OCI-LY1 (cell line): ENCODE measurements around the gene PRLR.

Experiments used
- H2AFZ ChIP-seq: fragments of 200-600 bp; sonication (generic), shearing (Covaris generic); 2 replicates; pipeline ENCODE4 v1.6.0; 2014; ENCODE audit warnings: antibody characterized with exemption, mild to moderate bottlenecking, low read length
- H3F3A ChIP-seq: fragments of 200-600 bp; sonication (generic), shearing (Covaris generic); 2 replicates; pipeline ENCODE4 v1.6.0; 2014; ENCODE audit warnings: mild to moderate bottlenecking, antibody characterized with exemption, low read length, moderate library complexity; ENCODE audit not compliant: insufficient read depth
- H3K27ac ChIP-seq: fragments of 200-600 bp; sonication (generic); 2 replicates; pipeline ENCODE4 v1.5.1; 2014; ENCODE audit warnings: low read length, mixed run types, mild to moderate bottlenecking, low read depth; ENCODE audit not compliant: poor library complexity, severe bottlenecking
- H3K27me3 ChIP-seq: fragments of 200-600 bp; sonication (generic); 2 replicates; pipeline ENCODE4 v1.6.0; 2014; ENCODE audit warnings: antibody characterized with exemption, mild to moderate bottlenecking, low read length, moderate library complexity; ENCODE audit not compliant: insufficient read depth
- H3K36me3 ChIP-seq: fragments of 200-600 bp; sonication (generic); 2 replicates; pipeline ENCODE4 v1.6.1; 2014; ENCODE audit warnings: mild to moderate bottlenecking, antibody characterized with exemption, low read length, moderate library complexity, mixed read lengths; ENCODE audit not compliant: insufficient read depth
- H3K4me1 ChIP-seq: fragments of 200-600 bp; sonication (generic); 2 replicates; pipeline ENCODE4 v1.5.1; 2014; ENCODE audit warnings: mild to moderate bottlenecking, low read length, moderate library complexity; ENCODE audit not compliant: insufficient read depth, severe bottlenecking
- H3K4me2 ChIP-seq: fragments of 200-600 bp; sonication (generic), shearing (Covaris generic); 2 replicates; pipeline ENCODE4 v1.6.1; 2014; ENCODE audit warnings: low read length
- H3K4me3 ChIP-seq: fragments of 200-600 bp; sonication (generic); 2 replicates; pipeline ENCODE4 v1.5.1; 2014; ENCODE audit warnings: low read length, low read depth, mild to moderate bottlenecking, mixed read lengths; ENCODE audit not compliant: poor library complexity, severe bottlenecking
- H3K79me2 ChIP-seq: fragments of 200-600 bp; shearing (Covaris generic); 2 replicates; pipeline ENCODE4 v1.6.1; 2016; ENCODE audit warnings: mixed run types, low read length, mixed read lengths; ENCODE audit not compliant: insufficient read depth
- H3K9ac ChIP-seq: fragments of 200-600 bp; sonication (generic), shearing (Covaris generic); 2 replicates; pipeline ENCODE4 v1.6.1; 2014; ENCODE audit warnings: mild to moderate bottlenecking, low read length, mixed read lengths
- H3K9me2 ChIP-seq: fragments of 200-600 bp; sonication (generic), shearing (Covaris generic); 2 replicates; pipeline ENCODE4 v1.6.1; 2014; ENCODE audit warnings: low read depth, mild to moderate bottlenecking, low read length, mixed read lengths
- H3K9me3 ChIP-seq: fragments of 200-600 bp; shearing (Covaris generic); 2 replicates; pipeline ENCODE4 v1.6.1; 2014; ENCODE audit warnings: low read length, mixed read lengths
- H4K20me1 ChIP-seq: fragments of 200-600 bp; sonication (generic), shearing (Covaris generic); 2 replicates; pipeline ENCODE4 v1.6.0; 2016; ENCODE audit warnings: mild to moderate bottlenecking, low read length; ENCODE audit not compliant: insufficient read depth
- EZH2 ChIP-seq: fragments of 200-600 bp; sonication (generic), shearing (Covaris generic); IDR thresholded peaks from 2 replicates; pipeline ENCODE4 v1.8.0; 2017; ENCODE audit warnings: borderline replicate concordance, mixed run types, mild to moderate bottlenecking, antibody characterized with exemption, low read length, moderate library complexity, mixed read lengths
- TF ChIP-seq, protein P1 (sequence below): fragments of 200-600 bp; sonication (generic), shearing (Covaris generic); IDR thresholded peaks from 2 replicates; pipeline ENCODE4 v1.5.1; 2017; ENCODE audit warnings: mild to moderate bottlenecking, antibody characterized with exemption, low read length, moderate library complexity, mixed read lengths

PRLR gene

DNA sequence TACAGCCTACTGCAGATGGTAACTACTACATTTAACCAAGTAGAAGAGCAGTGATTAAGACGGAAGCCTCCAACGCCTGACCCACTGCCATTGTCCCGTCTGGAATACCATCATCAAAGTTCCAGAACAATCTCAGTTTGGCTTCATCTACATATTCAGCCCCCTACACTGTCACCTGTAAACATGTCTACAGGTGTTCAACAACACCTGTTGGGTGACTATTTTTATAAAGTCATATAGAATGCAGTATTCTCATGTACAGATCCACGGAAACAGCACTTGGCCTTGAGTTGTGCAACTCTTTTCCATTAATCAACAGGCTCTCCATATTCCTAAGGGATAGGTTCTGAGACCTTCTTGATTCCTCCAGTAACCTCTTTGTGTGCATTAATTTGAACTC lies 129.3 kb downstream of the PRLR start:
- no peak overlapping the region for H3K4me2 ChIP-seq

DNA sequence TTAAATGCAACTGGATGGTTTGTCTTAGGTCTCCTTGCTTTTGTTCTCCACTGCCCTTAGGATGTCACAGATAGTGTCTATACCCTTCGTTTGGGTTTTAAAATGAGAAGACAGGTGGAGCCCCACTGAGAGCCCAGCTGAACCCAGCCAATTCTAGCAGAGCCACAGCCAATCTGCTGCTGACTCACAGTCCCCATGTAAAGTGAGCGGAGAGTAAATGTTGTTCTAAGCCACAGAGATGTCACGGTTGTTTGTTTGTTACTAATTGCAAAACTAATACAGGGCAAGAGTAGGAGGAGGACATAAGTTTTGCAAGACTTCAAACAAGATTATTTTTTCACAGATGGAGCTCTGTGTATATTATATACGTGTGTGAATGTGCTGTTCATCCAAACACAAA lies 132.1 kb downstream of the PRLR start:
- no peaks in the 10 kb centered on the region for H3K4me1 ChIP-seq
- no peaks in the 10 kb centered on the region for H3K36me3 ChIP-seq
- no peak overlapping the region for H2AFZ ChIP-seq
- no peak overlapping the region for H3K4me3 ChIP-seq
- H3K27ac ChIP-seq, result no peak overlapping the region
- TF ChIP-seq, protein P1, sequence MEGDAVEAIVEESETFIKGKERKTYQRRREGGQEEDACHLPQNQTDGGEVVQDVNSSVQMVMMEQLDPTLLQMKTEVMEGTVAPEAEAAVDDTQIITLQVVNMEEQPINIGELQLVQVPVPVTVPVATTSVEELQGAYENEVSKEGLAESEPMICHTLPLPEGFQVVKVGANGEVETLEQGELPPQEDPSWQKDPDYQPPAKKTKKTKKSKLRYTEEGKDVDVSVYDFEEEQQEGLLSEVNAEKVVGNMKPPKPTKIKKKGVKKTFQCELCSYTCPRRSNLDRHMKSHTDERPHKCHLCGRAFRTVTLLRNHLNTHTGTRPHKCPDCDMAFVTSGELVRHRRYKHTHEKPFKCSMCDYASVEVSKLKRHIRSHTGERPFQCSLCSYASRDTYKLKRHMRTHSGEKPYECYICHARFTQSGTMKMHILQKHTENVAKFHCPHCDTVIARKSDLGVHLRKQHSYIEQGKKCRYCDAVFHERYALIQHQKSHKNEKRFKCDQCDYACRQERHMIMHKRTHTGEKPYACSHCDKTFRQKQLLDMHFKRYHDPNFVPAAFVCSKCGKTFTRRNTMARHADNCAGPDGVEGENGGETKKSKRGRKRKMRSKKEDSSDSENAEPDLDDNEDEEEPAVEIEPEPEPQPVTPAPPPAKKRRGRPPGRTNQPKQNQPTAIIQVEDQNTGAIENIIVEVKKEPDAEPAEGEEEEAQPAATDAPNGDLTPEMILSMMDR, result no peak
- TF ChIP-seq EZH2, result no peak
- H4K20me1 ChIP-seq, result no peaks in the 10 kb centered on the region
- H3K9me3 ChIP-seq, result no peaks in the 10 kb centered on the region
- H3K9me2 ChIP-seq, result no peaks in the 10 kb centered on the region
- no peak overlapping the region for H3K9ac ChIP-seq
- no peak overlapping the region for H3K4me2 ChIP-seq
- no peaks in the 10 kb centered on the region for H3K27me3 ChIP-seq
- H3K79me2 ChIP-seq, result no peaks in the 10 kb centered on the region
- no peaks in the 10 kb centered on the region for H3F3A ChIP-seq

More for the DNA sequence above, 129.3 kb downstream of the PRLR start:
- Histone ChIP-seq H3K79me2 (no peaks in the 10 kb centered on the region), H3F3A (no peaks in the 10 kb centered on the region), H3K27me3 (no peaks in the 10 kb centered on the region), H3K36me3 (no peaks in the 10 kb centered on the region), H3K9me3 (no peaks in the 10 kb centered on the region), H2AFZ (no peak overlapping the region), H4K20me1 (no peaks in the 10 kb centered on the region), H3K9me2 (no peaks in the 10 kb centered on the region), H3K27ac (no peak overlapping the region), H3K9ac (no peak overlapping the region), H3K4me1 (no peaks in the 10 kb centered on the region), H3K4me3 (no peak overlapping the region)
- TF ChIP-seq, protein P1, result no peak
- no peak for TF ChIP-seq EZH2

DNA sequence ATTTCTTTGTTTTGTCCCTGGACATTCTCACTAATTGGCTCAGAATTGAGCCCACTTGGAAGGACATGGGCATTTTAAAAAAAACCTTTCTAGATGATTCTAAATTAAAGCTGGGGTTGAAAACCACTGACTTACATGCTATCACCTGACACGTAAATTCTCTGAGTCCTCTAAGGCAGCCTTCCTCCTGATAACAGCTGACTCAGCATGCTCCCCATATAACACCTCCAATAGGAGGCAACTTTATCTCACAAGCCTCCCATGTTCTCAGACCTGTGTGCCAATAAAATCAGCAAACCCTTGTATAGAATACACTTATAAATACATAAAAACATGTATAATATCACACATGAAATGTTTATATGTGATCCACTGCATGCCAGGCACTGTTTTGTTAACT lies 133.4 kb downstream of the PRLR start:
- H2AFZ ChIP-seq, result no peak overlapping the region
- no peak overlapping the region for H3K9ac ChIP-seq
- no peak overlapping the region for H3K4me3 ChIP-seq
- H3K79me2 ChIP-seq, result no peaks in the 10 kb centered on the region
- no peaks in the 10 kb centered on the region for H3K9me3 ChIP-seq
- no peaks in the 10 kb centered on the region for H3K27me3 ChIP-seq
- H3K27ac ChIP-seq, result no peak overlapping the region
- no peaks in the 10 kb centered on the region for H3F3A ChIP-seq
- no peaks in the 10 kb centered on the region for H3K36me3 ChIP-seq
- no peaks in the 10 kb centered on the region for H3K9me2 ChIP-seq
- no peak overlapping the region for H3K4me2 ChIP-seq
- H3K4me1 ChIP-seq, result no peaks in the 10 kb centered on the region
- H4K20me1 ChIP-seq, result no peaks in the 10 kb centered on the region
- TF ChIP-seq EZH2, result no peak

DNA sequence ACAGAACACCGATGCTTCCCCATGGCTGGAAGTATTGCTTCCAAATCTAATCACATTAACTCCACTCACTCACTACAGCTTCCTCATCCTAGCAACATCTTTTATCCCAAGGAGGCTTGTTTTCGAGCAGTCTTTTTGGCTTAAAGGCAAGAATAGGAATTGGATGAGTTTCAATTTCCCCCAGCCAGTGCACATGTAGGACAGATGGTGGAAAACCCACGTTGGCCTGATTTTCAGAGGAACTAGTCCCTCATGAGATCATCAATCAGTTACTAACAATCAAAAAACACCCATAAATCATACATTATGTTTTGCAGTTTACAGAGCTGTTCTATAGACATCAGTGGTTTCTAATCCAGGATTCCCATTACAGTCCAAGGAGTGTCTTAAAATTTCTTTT lies 134.1 kb downstream of the PRLR start:
- Histone ChIP-seq H3K4me1 (no peaks in the 10 kb centered on the region), H3F3A (no peaks in the 10 kb centered on the region), H3K36me3 (no peaks in the 10 kb centered on the region), H3K27ac (no peak overlapping the region), H3K4me2 (no peak overlapping the region), H4K20me1 (no peaks in the 10 kb centered on the region), H2AFZ (no peak overlapping the region), H3K9ac (no peak overlapping the region), H3K4me3 (no peak overlapping the region), H3K79me2 (no peaks in the 10 kb centered on the region), H3K27me3 (no peaks in the 10 kb centered on the region), H3K9me3 (no peaks in the 10 kb centered on the region), H3K9me2 (no peaks in the 10 kb centered on the region)
- TF ChIP-seq, protein P1, result no peak
- TF ChIP-seq EZH2, result no peak
